AG04450 (cell line): ENCODE measurements around the gene REM2. TPM values are rescaled to one million over a fixed set of nuclear protein-coding genes. Genes with fewer than 3 reads are reported as not detected.

Source experiments
- CTCF ChIA-PET: fragments of 300-600, 350-600 bp; formaldehyde crosslinking; extraction: SDS; loops from one replicate; lab custom pipeline; 2022; ENCODE audit warnings: antibody characterized with exemption, inconsistent platforms; lab: Charles Lee
- POLR2A ChIA-PET: fragments of 350-600 bp; formaldehyde crosslinking; extraction: SDS; loops from one replicate; lab custom pipeline; 2021; ENCODE audit warnings: antibody characterized with exemption, inconsistent platforms; lab: Yijun Ruan, JAX
- DNase-seq: peaks from one replicate; pipeline ENCODE4 v3.0.0-alpha.2; 2011; ENCODE audit warnings: low read depth, low spot score
- H3K27ac ChIP-seq: one replicate; pipeline ENCODE4 v1.5.1; 2012; ENCODE audit warnings: low read depth, low read length, control low read depth
- H3K27me3 ChIP-seq: one replicate; pipeline ENCODE4 v1.6.0; 2012; ENCODE audit warnings: low read length; ENCODE audit not compliant: control insufficient read depth, insufficient read depth
- H3K4me3 ChIP-seq: 2 replicates; pipeline ENCODE4 v1.5.1; 2011; ENCODE audit warnings: mild to moderate bottlenecking, low read depth, low read length, control low read depth
- H3K9me3 ChIP-seq: 2 replicates; pipeline ENCODE4 v1.5.1; 2012; ENCODE audit warnings: low read length; ENCODE audit not compliant: control insufficient read depth, insufficient read depth
- CTCF ChIP-seq: IDR thresholded peaks from 2 replicates; pipeline ENCODE4 v1.5.1; 2011; ENCODE audit warnings: low read depth, low read length, control low read depth, inconsistent platforms
- polyA plus RNA-seq: library from polyadenylated mRNA; depleted of rRNA; stranded (reverse); fragments of >200 nt; gene quantifications from 2 replicates; pipeline ENCODE4 v1.2.3, GENCODE V29; 2011

REM2 gene
- polyA plus RNA-seq, 1 experiment, result 0.19 TPM

GRCh38 chr14:22922294-22922693, 39.3 kb downstream of the REM2 start:
- ChIA-PET CTCF (no interaction called here), POLR2A (no interaction called here)
- Histone ChIP-seq H3K27ac (no peak overlapping the region), H3K27me3 (no peaks in the 10 kb centered on the region), H3K4me3 (no peak overlapping the region), H3K9me3 (no peaks in the 10 kb centered on the region)
- no peak for DNase-seq
- TF ChIP-seq CTCF, result no peak

- ChIA-PET POLR2A (no interaction called here), CTCF (interaction anchor here (0.6 to 1.5 kb wide), 2 partner anchors 62 to 353 kb away, joined by 5 to 6 read pairs; no protein-coding TSS in a partner anchor)
- H3K9me3 ChIP-seq, result no peaks in the 10 kb centered on the region
- no peak overlapping the region for H3K4me3 ChIP-seq
- DNase-seq, result no peak
- TF ChIP-seq CTCF, result no peak
- H3K27me3 ChIP-seq, result no peaks in the 10 kb centered on the region
- H3K27ac ChIP-seq, result no peak overlapping the region
These were observed 40.7 kb downstream of the REM2 start for GRCh38 chr14:22923746-22924145.

GRCh38 chr14:22925513-22925912, 42.5 kb downstream of the REM2 start:
- ChIA-PET POLR2A (no interaction called here), CTCF (no interaction called here)
- Histone ChIP-seq H3K4me3 (no peak overlapping the region), H3K9me3 (no peaks in the 10 kb centered on the region; the same call in 1 of the 2 replicates), H3K27ac (no peak overlapping the region), H3K27me3 (no peaks in the 10 kb centered on the region)
- no peak for DNase-seq
- no peak for TF ChIP-seq CTCF

- DNase-seq, result no peak
- ChIA-PET POLR2A (no interaction called here), CTCF (interaction anchor here (1.7 kb wide), 1 partner anchor 103 kb away, joined by 4 read pairs; no protein-coding TSS in a partner anchor)
- H3K9me3 ChIP-seq, result no peaks in the 10 kb centered on the region; the same call in 1 of the 2 replicates
- TF ChIP-seq CTCF, result no peak
- peak overlapping the region; percentile 34 for H3K27ac ChIP-seq
- H3K4me3 ChIP-seq, result no peak overlapping the region
- no peaks in the 10 kb centered on the region for H3K27me3 ChIP-seq
These were observed 43.3 kb downstream of the REM2 start for GRCh38 chr14:22926316-22926715.

- peak overlapping the region; percentile 100 for H3K4me3 ChIP-seq
- no peaks in the 10 kb centered on the region for H3K27me3 ChIP-seq
- POLR2A ChIA-PET, result interaction anchor here (0.6 to 2.0 kb wide), 9 partner anchors 10 to 129 kb away, joined by 3 to 12 read pairs (median 4); partner anchors contain the start of genes AJUBA, CDH24 and RBM23
- CTCF ChIA-PET, result interaction anchor here (1.0 to 3.1 kb wide), 14 partner anchors 10 to 372 kb away, joined by 3 to 36 read pairs (median 8); partner anchors contain the start of genes AJUBA, CDH24, DAD1 and RBM23
- no peak for DNase-seq
- H3K27ac ChIP-seq, result peak overlapping the region; percentile 68
- no peaks in the 10 kb centered on the region; the same call in 1 of the 2 replicates for H3K9me3 ChIP-seq
- TF ChIP-seq CTCF, result no peak
These were observed 45.4 kb downstream of the REM2 start for GRCh38 chr14:22928237-22929103.
